KMS-11 (cell line): ENCODE results near the gene SVEP1.

ENCODE experiments used
- H2AFZ ChIP-seq: fragments of 200-600 bp; sonication (generic); 2 replicates; pipeline ENCODE4 v1.6.1; 2016; ENCODE audit warnings: antibody characterized with exemption, mixed run types, low read depth
- H3K27ac ChIP-seq: fragments of 200-600 bp; sonication (generic); 2 replicates; pipeline ENCODE4 v1.6.1; 2016; ENCODE audit warnings: mild to moderate bottlenecking, mixed run types
- H3K27me3 ChIP-seq: fragments of 200-600 bp; sonication (generic); 2 replicates; pipeline ENCODE4 v1.6.1; 2017; ENCODE audit warnings: mild to moderate bottlenecking, low read depth, mixed run types, moderate library complexity; ENCODE audit not compliant: insufficient read depth
- H3K36me3 ChIP-seq: fragments of 200-600 bp; sonication (generic); 2 replicates; pipeline ENCODE4 v1.6.1; 2017; ENCODE audit warnings: mild to moderate bottlenecking, mixed run types; ENCODE audit not compliant: insufficient read depth
- H3K4me1 ChIP-seq: fragments of 200-600 bp; sonication (generic); 2 replicates; pipeline ENCODE4 v1.6.1; 2016; ENCODE audit warnings: mild to moderate bottlenecking, low read depth, mixed run types; ENCODE audit not compliant: poor library complexity, severe bottlenecking
- H3K4me2 ChIP-seq: fragments of 200-600 bp; sonication (generic); 2 replicates; pipeline ENCODE4 v1.7.0; 2016; ENCODE audit warnings: mild to moderate bottlenecking, mixed run types
- H3K4me3 ChIP-seq: fragments of 200-600 bp; sonication (generic); IDR thresholded peaks from 2 replicates; pipeline ENCODE4 v1.6.1; 2017; ENCODE audit warnings: low read depth, low read length, mixed read lengths; ENCODE audit not compliant: insufficient read depth
- H3K79me2 ChIP-seq: fragments of 200-600 bp; sonication (generic); 2 replicates; pipeline ENCODE4 v1.6.1; 2016; ENCODE audit warnings: low read depth, mixed run types; ENCODE audit not compliant: insufficient read depth
- H3K9ac ChIP-seq: fragments of 200-600 bp; sonication (generic); 2 replicates; pipeline ENCODE4 v1.6.1; 2016; ENCODE audit warnings: mild to moderate bottlenecking, mixed run types
- H4K20me1 ChIP-seq: fragments of 200-600 bp; sonication (generic); 2 replicates; pipeline ENCODE4 v1.6.1; 2016; ENCODE audit warnings: mild to moderate bottlenecking, mixed run types; ENCODE audit not compliant: insufficient read depth
- CTCF ChIP-seq: fragments of 200-600 bp; sonication (generic); conservative IDR thresholded peaks from 2 replicates; pipeline ENCODE4 v1.6.1; 2017; ENCODE audit warnings: low read depth, mild to moderate bottlenecking, antibody characterized with exemption, low read length, moderate library complexity, mixed read lengths

The SVEP1 gene

DNA sequence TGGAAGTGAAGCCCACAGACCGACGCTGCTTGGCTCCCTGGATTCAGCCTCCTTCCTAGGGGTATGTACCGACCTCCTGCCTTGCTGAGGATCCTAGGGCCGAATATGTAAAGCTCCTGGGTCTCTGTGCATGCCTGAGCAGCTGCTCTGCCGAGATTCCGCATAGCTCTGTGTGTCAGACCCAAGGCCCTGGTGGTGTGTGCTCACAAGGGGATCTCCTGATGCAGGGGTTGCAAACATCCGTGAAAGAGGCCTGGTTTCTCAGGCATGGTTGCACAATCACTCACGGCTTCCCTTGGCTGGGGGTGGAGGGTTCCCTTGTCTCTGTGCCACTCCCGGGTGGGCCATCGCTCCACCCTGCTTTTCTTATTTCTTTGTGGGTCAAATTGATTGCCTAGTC is 19.9 kb upstream of the SVEP1 start:
- Histone ChIP-seq H3K4me2 (no peak overlapping the region), H2AFZ (no peak overlapping the region), H3K27ac (no peak overlapping the region), H3K4me3 (no peak overlapping the region), H3K79me2 (no peaks in the 10 kb centered on the region), H3K27me3 (no peaks in the 10 kb centered on the region), H3K36me3 (no peaks in the 10 kb centered on the region), H4K20me1 (no peaks in the 10 kb centered on the region), H3K9ac (no peak overlapping the region), H3K4me1 (no peaks in the 10 kb centered on the region)
- no peak for TF ChIP-seq CTCF

- TF ChIP-seq CTCF: no peak
- H3K36me3 ChIP-seq: no peaks in the 10 kb centered on the region
- H3K27ac ChIP-seq: no peak overlapping the region
- no peaks in the 10 kb centered on the region for H3K27me3 ChIP-seq
- no peaks in the 10 kb centered on the region for H3K79me2 ChIP-seq
- H3K4me3 ChIP-seq: no peak overlapping the region
- H3K4me2 ChIP-seq: no peak overlapping the region
- no peaks in the 10 kb centered on the region for H3K4me1 ChIP-seq
- H3K9ac ChIP-seq: no peak overlapping the region
- H4K20me1 ChIP-seq: no peaks in the 10 kb centered on the region
- H2AFZ ChIP-seq: no peak overlapping the region
Measured at GRCh38 chr9:110592044-110592830, 12.7 kb upstream of the SVEP1 start.

- H3K27ac ChIP-seq: no peak overlapping the region
- no peaks in the 10 kb centered on the region for H3K79me2 ChIP-seq
- no peaks in the 10 kb centered on the region for H4K20me1 ChIP-seq
- no peaks in the 10 kb centered on the region for H3K27me3 ChIP-seq
- no peaks in the 10 kb centered on the region for H3K4me1 ChIP-seq
- H3K9ac ChIP-seq: no peak overlapping the region
- no peaks in the 10 kb centered on the region for H3K36me3 ChIP-seq
- H2AFZ ChIP-seq: no peak overlapping the region
- no peak overlapping the region for H3K4me3 ChIP-seq
- no peak for TF ChIP-seq CTCF
- no peak overlapping the region for H3K4me2 ChIP-seq
Measured at GRCh38 chr9:110591526-110591925, 12.0 kb upstream of the SVEP1 start.

GRCh38 chr9:110590816-110591215 is 11.3 kb upstream of the SVEP1 start:
- no peak overlapping the region for H3K4me3 ChIP-seq
- H3K27me3 ChIP-seq: no peaks in the 10 kb centered on the region
- H3K4me2 ChIP-seq: no peak overlapping the region
- H3K4me1 ChIP-seq: no peaks in the 10 kb centered on the region
- H3K27ac ChIP-seq: no peak overlapping the region
- no peak for TF ChIP-seq CTCF
- H4K20me1 ChIP-seq: no peaks in the 10 kb centered on the region
- H3K36me3 ChIP-seq: no peaks in the 10 kb centered on the region
- H3K79me2 ChIP-seq: no peaks in the 10 kb centered on the region
- H2AFZ ChIP-seq: no peak overlapping the region
- no peak overlapping the region for H3K9ac ChIP-seq
